ENCODE results near the gene COX8A. TPM values are rescaled to one million over a fixed set of nuclear protein-coding genes. Genes with fewer than 3 reads are reported as not detected.

COX8A gene
- total and polyA plus RNA-seq, 2 donors (not counting 1 experiment from before 2014, with no cell fraction given) = 99.0 to 244 TPM

- ChIA-PET CTCF (no interaction called here), POLR2A (no interaction called here)
- no peak overlapping the region for H3K27ac ChIP-seq (ENCODE audit: low read length in 2 of 2)
- no peak for DNase-seq
- no peak overlapping the region for H3K4me2 ChIP-seq (replicated peaks; ENCODE audit: low read depth, low read length, poor library complexity, severe bottlenecking)
- Mint-ChIP-seq H3K27me3 (peaks cover 11% of the 10 kb centered on the region), H3K4me3 (no peak overlapping the region), H3K4me1 (no peaks in the 10 kb centered on the region), H3K9me3 (ENCODE audit: insufficient read depth) (no peaks in the 10 kb centered on the region), H3K27ac (no peak overlapping the region)
- no peak overlapping the region for H3K4me3 ChIP-seq (ENCODE audit: control extremely low read depth in 1 of 5, extremely low read depth in 1 of 5, insufficient read depth in 1 of 5, low read depth in 2 of 5, low read length in 4 of 5)
- TF ChIP-seq EZH2 (IDR thresholded peaks at IDR 0.05; ENCODE audit: borderline replicate concordance, insufficient read depth, low read depth, low read length, poor library complexity, severe bottlenecking) (no peak), CTCF (IDR thresholded peaks at IDR 0.05) (no peak)
- H3K9me3 ChIP-seq (ENCODE audit: control extremely low read depth in 1 of 3, control insufficient read depth in 2 of 3, insufficient read depth in 1 of 3, low read length in 2 of 3) = peaks cover 0 to 5% (median 0%) of the 10 kb centered on the region in 3 donors
- H3K79me2 ChIP-seq (ENCODE audit: control insufficient read depth, insufficient read depth, low read length) = no peaks in the 10 kb centered on the region
- H4K20me1 ChIP-seq (ENCODE audit: control insufficient read depth, insufficient read depth, low read length, poor library complexity, severe bottlenecking) = no peaks in the 10 kb centered on the region
- no peak for ATAC-seq (ENCODE audit: low read depth)
- intact Hi-C loops (cut with micrococcal nuclease) = no loop called here
- H3K27me3 ChIP-seq (replicated peaks in 1 of 4; ENCODE audit: control extremely low read depth in 1 of 4, control insufficient read depth in 3 of 4, insufficient read depth in 4 of 4, low read length in 3 of 4) = peaks cover 0 to under 1% (median 0%) of the 10 kb centered on the region in 4 experiments
- H3K9ac ChIP-seq (ENCODE audit: low read length) = no peak overlapping the region
- H2AFZ ChIP-seq (ENCODE audit: insufficient read depth, low read depth, low read length, poor library complexity, severe bottlenecking) = no peak overlapping the region
- WGBS (ENCODE audit: insufficient coverage) = 92% methylated on average over 12 of the region's 14 CpGs
- no peaks in the 10 kb centered on the region for H3K36me3 ChIP-seq (replicated peaks in 1 of 2; ENCODE audit: control extremely low read depth in 1 of 2, control insufficient read depth in 1 of 2, extremely low read depth in 1 of 2, insufficient read depth in 2 of 2, low read length in 1 of 2)
- H3K4me1 ChIP-seq (ENCODE audit: control insufficient read depth in 2 of 2, insufficient read depth in 2 of 2, low read length in 2 of 2) = no peaks in the 10 kb centered on the region
Measured at GRCh38 chr11:64022125-64022784, 47.8 kb downstream of the COX8A start.
